ENCODE data around the gene BRD1.

DNA sequence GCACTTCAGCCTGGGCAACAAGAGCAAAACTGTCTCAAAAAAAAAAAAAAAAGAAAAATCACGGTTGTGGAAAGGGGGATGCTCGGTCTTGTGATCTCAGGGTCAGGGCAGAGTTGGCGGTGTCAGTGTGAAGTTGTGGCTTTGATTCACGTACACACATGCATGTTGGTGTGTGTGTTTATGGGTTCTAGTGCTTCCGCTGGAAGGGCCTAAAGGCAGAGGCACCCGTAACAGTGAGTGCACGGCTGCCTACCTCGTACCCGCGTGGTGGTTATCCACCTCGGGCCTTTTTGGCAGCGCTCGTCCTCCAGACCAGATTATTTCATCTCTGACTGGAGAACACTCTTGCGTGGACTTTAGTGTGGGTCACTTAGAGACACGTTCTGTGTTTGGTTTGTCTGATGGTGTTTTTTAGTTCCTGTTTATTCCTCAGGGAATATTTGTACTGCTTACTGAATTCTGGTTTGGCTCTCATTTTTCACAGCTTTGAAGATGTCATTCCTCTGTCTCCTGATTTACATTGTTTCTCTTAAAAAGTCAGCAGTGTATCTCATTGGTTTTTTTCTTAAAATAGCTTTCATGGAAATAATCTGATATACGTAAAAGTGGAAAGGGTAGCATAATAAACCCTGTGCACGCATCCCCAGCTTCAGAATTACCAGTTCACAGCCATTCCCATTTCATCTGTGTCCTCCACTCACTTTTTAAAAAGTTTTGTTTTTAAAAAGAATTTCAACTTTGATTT, 41.6 kb upstream of the BRD1 start:
- no peak for TF ChIP-seq SIN3A (IDR thresholded peaks at IDR 0.05; ENCODE audit: borderline replicate concordance, insufficient read depth, low read length)
- no peak for TF ChIP-seq POLR2AphosphoS5 (IDR thresholded peaks at IDR 0.05; ENCODE audit: low read depth, low read length)
- TF ChIP-seq, protein P1, sequence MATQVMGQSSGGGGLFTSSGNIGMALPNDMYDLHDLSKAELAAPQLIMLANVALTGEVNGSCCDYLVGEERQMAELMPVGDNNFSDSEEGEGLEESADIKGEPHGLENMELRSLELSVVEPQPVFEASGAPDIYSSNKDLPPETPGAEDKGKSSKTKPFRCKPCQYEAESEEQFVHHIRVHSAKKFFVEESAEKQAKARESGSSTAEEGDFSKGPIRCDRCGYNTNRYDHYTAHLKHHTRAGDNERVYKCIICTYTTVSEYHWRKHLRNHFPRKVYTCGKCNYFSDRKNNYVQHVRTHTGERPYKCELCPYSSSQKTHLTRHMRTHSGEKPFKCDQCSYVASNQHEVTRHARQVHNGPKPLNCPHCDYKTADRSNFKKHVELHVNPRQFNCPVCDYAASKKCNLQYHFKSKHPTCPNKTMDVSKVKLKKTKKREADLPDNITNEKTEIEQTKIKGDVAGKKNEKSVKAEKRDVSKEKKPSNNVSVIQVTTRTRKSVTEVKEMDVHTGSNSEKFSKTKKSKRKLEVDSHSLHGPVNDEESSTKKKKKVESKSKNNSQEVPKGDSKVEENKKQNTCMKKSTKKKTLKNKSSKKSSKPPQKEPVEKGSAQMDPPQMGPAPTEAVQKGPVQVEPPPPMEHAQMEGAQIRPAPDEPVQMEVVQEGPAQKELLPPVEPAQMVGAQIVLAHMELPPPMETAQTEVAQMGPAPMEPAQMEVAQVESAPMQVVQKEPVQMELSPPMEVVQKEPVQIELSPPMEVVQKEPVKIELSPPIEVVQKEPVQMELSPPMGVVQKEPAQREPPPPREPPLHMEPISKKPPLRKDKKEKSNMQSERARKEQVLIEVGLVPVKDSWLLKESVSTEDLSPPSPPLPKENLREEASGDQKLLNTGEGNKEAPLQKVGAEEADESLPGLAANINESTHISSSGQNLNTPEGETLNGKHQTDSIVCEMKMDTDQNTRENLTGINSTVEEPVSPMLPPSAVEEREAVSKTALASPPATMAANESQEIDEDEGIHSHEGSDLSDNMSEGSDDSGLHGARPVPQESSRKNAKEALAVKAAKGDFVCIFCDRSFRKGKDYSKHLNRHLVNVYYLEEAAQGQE (IDR thresholded peaks at IDR 0.05; ENCODE audit: insufficient read depth in 1 of 2, low read depth in 2 of 2, low read length in 2 of 2) = no peak
- no peak for TF ChIP-seq TAF1 (IDR thresholded peaks at IDR 0.05; ENCODE audit: borderline replicate concordance, insufficient read depth, low read length)
- TF ChIP-seq FOXP2 (optimal IDR thresholded peaks at IDR 0.05; ENCODE audit: borderline replicate concordance, extremely low read depth, extremely low read length, insufficient read depth) = no peak
